Hematopoietic multipotent progenitor cell (in vitro differentiated cells): ENCODE measurements around the gene PARD3B. TPM values are rescaled to one million over a fixed set of nuclear protein-coding genes. Genes with fewer than 3 reads are reported as not detected.

Experiments used
- DNase-seq, 3 donors: peaks; one replicate each; pipeline ENCODE4 v3.0.0-alpha.2; 2011 to 2015; ENCODE audit warnings: low read depth in 2 of 3, low spot score in 2 of 3
- total RNA-seq: library from RNA; depleted of rRNA; stranded (reverse); fragments of >200 nt; gene quantifications from one replicate; pipeline ENCODE4 v1.2.3, GENCODE V29; 2012

PARD3B gene
- total RNA-seq, 1 donor: 2.7 TPM

GRCh38 chr2:204749319-204749718, 204.0 kb downstream of the PARD3B start:
- no peak for DNase-seq

GRCh38 chr2:204750389-204750788, 205.1 kb downstream of the PARD3B start:
- no peak for DNase-seq

GRCh38 chr2:204751472-204751871, 206.2 kb downstream of the PARD3B start:
- DNase-seq: no peak

- no peak for DNase-seq
Measured at GRCh38 chr2:204753841-204754240, 208.6 kb downstream of the PARD3B start.

GRCh38 chr2:204754898-204755297, 209.6 kb downstream of the PARD3B start:
- no peak for DNase-seq

GRCh38 chr2:204763974-204764703, 218.9 kb downstream of the PARD3B start:
- no peak for DNase-seq

- no peak for DNase-seq
Measured at GRCh38 chr2:204770735-204771134, 225.5 kb downstream of the PARD3B start.

GRCh38 chr2:204771721-204772120, 226.4 kb downstream of the PARD3B start:
- DNase-seq: no peak

GRCh38 chr2:204772546-204772945, 227.3 kb downstream of the PARD3B start:
- no peak for DNase-seq

- DNase-seq: no peak
Measured at GRCh38 chr2:204775766-204776165, 230.5 kb downstream of the PARD3B start.

GRCh38 chr2:204776781-204777559, 231.7 kb downstream of the PARD3B start:
- no peak for DNase-seq

GRCh38 chr2:204779771-204780170, 234.5 kb downstream of the PARD3B start:
- DNase-seq: no peak

GRCh38 chr2:204781941-204782340, 236.7 kb downstream of the PARD3B start:
- DNase-seq: no peak

GRCh38 chr2:204790076-204790475, 244.8 kb downstream of the PARD3B start:
- DNase-seq: no peak

- no peak for DNase-seq
Measured at GRCh38 chr2:204791230-204791629, 246.0 kb downstream of the PARD3B start.

GRCh38 chr2:204794624-204795023, 249.3 kb downstream of the PARD3B start:
- no peak for DNase-seq

- no peak for DNase-seq
Measured at GRCh38 chr2:204795156-204795555, 249.9 kb downstream of the PARD3B start.

GRCh38 chr2:204796581-204796980, 251.3 kb downstream of the PARD3B start:
- no peak for DNase-seq

GRCh38 chr2:204799791-204800190, 254.5 kb downstream of the PARD3B start:
- DNase-seq: no peak

GRCh38 chr2:204808494-204808893, 263.2 kb downstream of the PARD3B start:
- no peak for DNase-seq

- no peak for DNase-seq
Measured at GRCh38 chr2:204824751-204825453, 279.6 kb downstream of the PARD3B start.
